Endodermal cell (in vitro differentiated cells): ENCODE results near the gene ZBTB20. TPM values are rescaled to one million over a fixed set of nuclear protein-coding genes. Genes with fewer than 3 reads are reported as not detected.
"Not testable (repeated sequence)": the region's sequence is repeated elsewhere in the genome, so short reads cannot be mapped to it uniquely, and the experiment has no call there.

Experiments
- DNase-seq: peaks from one replicate; pipeline ENCODE4 v3.0.0-alpha.2; 2017
- H3K27ac ChIP-seq: 2 replicates; pipeline ENCODE4 v1.5.1; 2013; ENCODE audit warnings: mild to moderate bottlenecking, low read depth, low read length, moderate library complexity
- H3K27me3 ChIP-seq: 2 replicates; pipeline ENCODE4 v1.6.1; 2013; ENCODE audit warnings: mild to moderate bottlenecking, low read length, moderate library complexity; ENCODE audit not compliant: insufficient read depth, control insufficient read depth, poor library complexity, severe bottlenecking
- H3K36me3 ChIP-seq: 2 replicates; pipeline ENCODE4 v1.7.0; 2013; ENCODE audit warnings: mild to moderate bottlenecking, low read length, moderate library complexity; ENCODE audit not compliant: control insufficient read depth, insufficient read depth
- H3K4me1 ChIP-seq: one replicate; pipeline ENCODE4 v1.7.0; 2013; ENCODE audit warnings: low read length; ENCODE audit not compliant: control insufficient read depth, insufficient read depth
- H3K4me3 ChIP-seq: 2 replicates; pipeline ENCODE4 v1.5.1; 2013; ENCODE audit warnings: mild to moderate bottlenecking, low read length, moderate library complexity
- H3K9ac ChIP-seq: 2 replicates; pipeline ENCODE4 v1.6.1; 2013; ENCODE audit warnings: mild to moderate bottlenecking, low read length, moderate library complexity; ENCODE audit not compliant: poor library complexity, severe bottlenecking; ENCODE audit errors: extremely low read depth
- H3K9me3 ChIP-seq: 2 replicates; pipeline ENCODE4 v1.6.1; 2013; ENCODE audit warnings: mild to moderate bottlenecking, low read length, moderate library complexity; ENCODE audit not compliant: control insufficient read depth
- H3K27ac Mint-ChIP-seq: 2 replicates; pipeline ENCODE4 v1.8.0; 2020; ENCODE audit warnings: mixed read lengths
- H3K27me3 Mint-ChIP-seq: 2 replicates; pipeline ENCODE4 v1.8.0; 2021; ENCODE audit warnings: mild to moderate bottlenecking, mixed read lengths; ENCODE audit not compliant: insufficient read depth
- H3K36me3 Mint-ChIP-seq: 2 replicates; pipeline ENCODE4 v1.8.0; 2020; ENCODE audit warnings: low read depth, mixed read lengths
- H3K4me1 Mint-ChIP-seq: 2 replicates; pipeline ENCODE4 v1.8.0; 2020; ENCODE audit warnings: mixed read lengths
- H3K4me3 Mint-ChIP-seq: 2 replicates; pipeline ENCODE4 v1.8.0; 2020; ENCODE audit warnings: mild to moderate bottlenecking, moderate library complexity, mixed read lengths
- H3K9me3 Mint-ChIP-seq: 2 replicates; pipeline ENCODE4 v1.8.0; 2020; ENCODE audit warnings: mild to moderate bottlenecking, mixed read lengths
- WGBS, 2 experiments: methylation state at CpG; one replicate each; pipeline versions ENCODE4 v1.1.5 to v1.1.7; 2013; ENCODE audit warnings: missing lambda C conversion rate in 2 of 2, mixed read lengths in 1 of 2; ENCODE audit not compliant: insufficient coverage in 1 of 2, insufficient read length in 1 of 2; 5-methylcytosine and 5-hydroxymethylcytosine counted together
- total RNA-seq, 2 donors: library from RNA; stranded (reverse); fragmentation: NEBNext Ultra II Directional in 1 of 2; extraction: Animal tissue kit (Norgen Biotek cat#: 25700) in 1 of 2; gene quantifications; 2 replicates in 1 of 2; 3 replicates in 1 of 2; pipeline ENCODE4 v1.2.1, GENCODE V29; 2021
- TF ChIP-seq, protein P1 (sequence below): fragments of 200-600 bp; sonication (generic); conservative IDR thresholded peaks from 2 replicates; pipeline ENCODE4 v1.5.0; 2021; ENCODE audit warnings: antibody characterized with exemption, mild to moderate bottlenecking

The ZBTB20 gene
- total RNA-seq, 2 donors from 2014 or later = 1.6 to 2.9 TPM

DNA sequence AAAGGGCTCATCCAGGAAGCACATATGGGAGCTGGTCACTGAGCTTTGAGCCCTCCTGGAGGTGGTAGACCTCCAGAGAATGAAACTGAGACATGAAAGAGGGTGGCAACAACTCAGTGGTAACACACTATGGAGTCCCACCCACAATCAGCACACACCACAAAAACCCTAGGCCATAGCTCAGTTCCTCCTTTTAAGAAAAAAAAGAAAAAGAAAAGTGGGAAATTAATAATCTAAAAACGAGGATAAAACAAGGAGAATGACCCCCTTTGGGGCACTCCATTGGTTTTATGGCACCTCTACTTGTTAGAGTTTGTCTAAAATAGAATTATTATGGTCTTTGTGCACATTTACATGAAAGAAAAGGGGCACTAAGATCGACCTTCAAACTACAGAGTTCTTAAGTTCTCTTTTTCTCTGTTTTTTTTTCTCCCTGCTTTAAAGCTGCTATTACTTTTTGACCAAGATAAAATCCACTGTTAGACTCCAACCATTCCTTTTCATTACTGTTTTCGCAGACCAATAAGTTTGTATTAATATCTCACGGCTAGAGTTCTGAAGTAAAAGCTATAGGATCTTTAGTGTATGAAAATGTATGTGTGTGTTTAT is 40.2 kb upstream of the ZBTB20 start:
- H3K36me3 ChIP-seq = no peaks in the 10 kb centered on the region
- Mint-ChIP-seq H3K4me3 (no peak overlapping the region), H3K27me3 (no peaks in the 10 kb centered on the region), H3K9me3 (peaks cover 42% of the 10 kb centered on the region), H3K4me1 (peaks cover 17% of the 10 kb centered on the region), H3K36me3 (peaks cover 5% of the 10 kb centered on the region), H3K27ac (no peak overlapping the region)
- TF ChIP-seq, protein P1, sequence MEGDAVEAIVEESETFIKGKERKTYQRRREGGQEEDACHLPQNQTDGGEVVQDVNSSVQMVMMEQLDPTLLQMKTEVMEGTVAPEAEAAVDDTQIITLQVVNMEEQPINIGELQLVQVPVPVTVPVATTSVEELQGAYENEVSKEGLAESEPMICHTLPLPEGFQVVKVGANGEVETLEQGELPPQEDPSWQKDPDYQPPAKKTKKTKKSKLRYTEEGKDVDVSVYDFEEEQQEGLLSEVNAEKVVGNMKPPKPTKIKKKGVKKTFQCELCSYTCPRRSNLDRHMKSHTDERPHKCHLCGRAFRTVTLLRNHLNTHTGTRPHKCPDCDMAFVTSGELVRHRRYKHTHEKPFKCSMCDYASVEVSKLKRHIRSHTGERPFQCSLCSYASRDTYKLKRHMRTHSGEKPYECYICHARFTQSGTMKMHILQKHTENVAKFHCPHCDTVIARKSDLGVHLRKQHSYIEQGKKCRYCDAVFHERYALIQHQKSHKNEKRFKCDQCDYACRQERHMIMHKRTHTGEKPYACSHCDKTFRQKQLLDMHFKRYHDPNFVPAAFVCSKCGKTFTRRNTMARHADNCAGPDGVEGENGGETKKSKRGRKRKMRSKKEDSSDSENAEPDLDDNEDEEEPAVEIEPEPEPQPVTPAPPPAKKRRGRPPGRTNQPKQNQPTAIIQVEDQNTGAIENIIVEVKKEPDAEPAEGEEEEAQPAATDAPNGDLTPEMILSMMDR = no peak
- 92% methylated on average over 4 of the region's 4 CpGs; no CpG with 5 or more reads in 1 of the 2 experiments for whole genome bisulfite sequencing, 2 experiments
- H3K4me1 ChIP-seq = no peaks in the 10 kb centered on the region
- H3K4me3 ChIP-seq = peak overlapping the region; percentile 39
- H3K9me3 ChIP-seq = peaks cover 71% of the 10 kb centered on the region
- no peaks in the 10 kb centered on the region for H3K27me3 ChIP-seq
- no peak overlapping the region for H3K9ac ChIP-seq
- H3K27ac ChIP-seq = no peak overlapping the region
- DNase-seq = no peak

GRCh38 chr3:115186351-115187148 is 39.5 kb upstream of the ZBTB20 start:
- peak overlapping the region; percentile 28 for H3K27ac Mint-ChIP-seq
- H3K4me3 Mint-ChIP-seq = no peak overlapping the region
- TF ChIP-seq, protein P1 = no peak

DNA sequence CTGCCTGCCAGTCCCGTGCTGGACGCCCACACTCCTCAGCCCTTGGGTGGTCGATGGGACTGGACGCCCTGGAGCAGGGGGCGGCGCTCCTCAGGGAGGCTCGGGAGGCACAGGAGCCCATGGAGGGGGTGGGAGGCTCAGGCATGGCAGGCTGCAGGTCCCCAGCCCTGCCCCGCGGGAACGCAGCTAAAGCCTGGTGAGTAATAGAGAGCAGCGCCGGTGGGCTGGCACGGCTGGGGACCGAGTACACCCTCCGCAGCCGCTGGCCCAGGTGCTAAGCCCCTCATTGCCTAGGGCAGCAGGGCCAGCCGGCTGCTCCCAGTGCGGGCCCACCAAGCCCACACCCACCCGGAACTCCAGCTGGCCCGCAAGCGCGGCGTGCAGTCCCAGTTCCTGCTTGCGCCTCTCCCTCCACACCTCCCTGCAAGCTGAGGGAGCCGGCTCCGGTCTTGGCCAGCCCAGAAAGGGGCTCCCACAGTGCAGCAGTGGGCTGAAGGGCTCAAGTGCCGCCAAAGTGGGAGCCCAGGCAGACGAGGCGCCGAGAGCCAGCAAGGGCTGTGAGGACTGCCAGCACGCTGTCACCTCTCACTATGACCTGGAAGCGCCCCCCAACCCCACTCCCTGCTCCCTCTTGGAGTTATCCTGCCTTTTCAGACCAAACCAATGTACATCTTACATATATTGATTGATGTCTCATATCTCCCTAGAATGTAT is 37.9 kb upstream of the ZBTB20 start:
- not testable (repeated sequence) for H3K27me3 Mint-ChIP-seq, H3K36me3 Mint-ChIP-seq, DNase-seq, H3K36me3 ChIP-seq, H3K4me1 ChIP-seq, H3K4me3 Mint-ChIP-seq, H3K27me3 ChIP-seq, H3K9ac ChIP-seq, H3K27ac ChIP-seq, H3K4me3 ChIP-seq, H3K27ac Mint-ChIP-seq
- Mint-ChIP-seq H3K4me1 (peaks cover 17% of the 10 kb centered on the region), H3K9me3 (peaks cover 30% of the 10 kb centered on the region)
- H3K9me3 ChIP-seq = peaks cover 53% of the 10 kb centered on the region
- WGBS, 2 experiments = 96 to 100% methylated on average over 3 to 32 of the region's 32 CpGs

More at GRCh38 chr3:115186351-115187148, 39.5 kb upstream of the ZBTB20 start:
- H3K36me3 Mint-ChIP-seq = peaks cover 5% of the 10 kb centered on the region
- H3K9me3 Mint-ChIP-seq = peaks cover 39% of the 10 kb centered on the region
- H3K27me3 Mint-ChIP-seq = no peaks in the 10 kb centered on the region
- Histone ChIP-seq H3K9me3 (peaks cover 68% of the 10 kb centered on the region), H3K27ac (no peak overlapping the region), H3K4me1 (no peaks in the 10 kb centered on the region), H3K36me3 (no peaks in the 10 kb centered on the region), H3K27me3 (no peaks in the 10 kb centered on the region), H3K4me3 (peak overlapping the region; percentile 39), H3K9ac (no peak overlapping the region)
- H3K4me1 Mint-ChIP-seq = peaks cover 17% of the 10 kb centered on the region
- no peak for DNase-seq
- 93 to 95% methylated on average over 6 of the region's 6 CpGs for WGBS, 2 experiments

GRCh38 chr3:115178930-115179329 is 31.8 kb upstream of the ZBTB20 start:
- not testable (repeated sequence) for H3K4me3 ChIP-seq, H3K4me1 Mint-ChIP-seq, H3K4me1 ChIP-seq, H3K27ac ChIP-seq, DNase-seq, H3K36me3 ChIP-seq, H3K27me3 ChIP-seq, H3K9ac ChIP-seq, H3K27ac Mint-ChIP-seq, H3K4me3 Mint-ChIP-seq, H3K36me3 Mint-ChIP-seq, H3K27me3 Mint-ChIP-seq
- peaks cover 14% of the 10 kb centered on the region for H3K9me3 Mint-ChIP-seq
- peaks cover 14% of the 10 kb centered on the region for H3K9me3 ChIP-seq
- WGBS, 2 experiments = 91 to 92% methylated on average over 6 to 10 of the region's 10 CpGs
